ENCODE data around the gene DUSP9.

DNA sequence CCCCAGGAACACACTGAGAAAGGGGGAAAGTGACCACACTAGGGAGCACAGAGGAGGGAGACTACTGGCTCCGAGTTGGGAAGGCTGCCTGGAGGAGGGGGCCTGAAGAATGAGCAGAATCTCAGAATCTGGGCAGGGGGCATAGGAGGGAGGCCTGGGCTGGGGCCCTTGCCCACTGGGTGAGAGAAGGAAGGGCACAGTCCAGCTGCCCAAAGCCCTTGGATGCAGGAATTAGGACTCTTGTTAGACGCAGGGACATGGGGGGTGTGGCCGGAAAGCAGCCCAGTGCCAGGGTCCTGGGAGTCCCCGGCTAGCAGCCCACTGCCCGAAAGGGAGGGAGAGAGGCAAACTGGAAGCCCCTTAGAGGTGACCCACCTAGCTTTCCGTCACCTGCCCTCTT is 1.9 kb upstream of the DUSP9 start:
- TF ChIP-seq, protein P1, sequence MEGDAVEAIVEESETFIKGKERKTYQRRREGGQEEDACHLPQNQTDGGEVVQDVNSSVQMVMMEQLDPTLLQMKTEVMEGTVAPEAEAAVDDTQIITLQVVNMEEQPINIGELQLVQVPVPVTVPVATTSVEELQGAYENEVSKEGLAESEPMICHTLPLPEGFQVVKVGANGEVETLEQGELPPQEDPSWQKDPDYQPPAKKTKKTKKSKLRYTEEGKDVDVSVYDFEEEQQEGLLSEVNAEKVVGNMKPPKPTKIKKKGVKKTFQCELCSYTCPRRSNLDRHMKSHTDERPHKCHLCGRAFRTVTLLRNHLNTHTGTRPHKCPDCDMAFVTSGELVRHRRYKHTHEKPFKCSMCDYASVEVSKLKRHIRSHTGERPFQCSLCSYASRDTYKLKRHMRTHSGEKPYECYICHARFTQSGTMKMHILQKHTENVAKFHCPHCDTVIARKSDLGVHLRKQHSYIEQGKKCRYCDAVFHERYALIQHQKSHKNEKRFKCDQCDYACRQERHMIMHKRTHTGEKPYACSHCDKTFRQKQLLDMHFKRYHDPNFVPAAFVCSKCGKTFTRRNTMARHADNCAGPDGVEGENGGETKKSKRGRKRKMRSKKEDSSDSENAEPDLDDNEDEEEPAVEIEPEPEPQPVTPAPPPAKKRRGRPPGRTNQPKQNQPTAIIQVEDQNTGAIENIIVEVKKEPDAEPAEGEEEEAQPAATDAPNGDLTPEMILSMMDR (conservative IDR thresholded peaks at IDR 0.05 in 1 of 2, IDR thresholded peaks at IDR 0.05 in 1 of 2; ENCODE audit: extremely low read depth in 1 of 2, insufficient read depth in 1 of 2, low read depth in 1 of 2, low read length in 2 of 2), result no peak
- TF ChIP-seq EZH2 (IDR thresholded peaks at IDR 0.05; ENCODE audit: borderline replicate concordance, low read length), result no peak
